22Rv1 (cell line): Measurements from ENCODE around the gene MKRN3.

ENCODE experiments used
- H3K27ac ChIP-seq: fragments of 450-650 bp; 2 replicates; pipeline ENCODE4 v1.5.1; 2017
- ZFX ChIP-seq: fragments of 450-650 bp; IDR thresholded peaks from 2 replicates; pipeline ENCODE4 v1.6.1; 2017; ENCODE audit warnings: antibody characterized with exemption, borderline replicate concordance
- TF ChIP-seq, protein P1 (sequence below): fragments of 450-650 bp; IDR thresholded peaks from 2 replicates; pipeline ENCODE4 v1.5.1; 2017; ENCODE audit warnings: mild to moderate bottlenecking

MKRN3 gene

DNA sequence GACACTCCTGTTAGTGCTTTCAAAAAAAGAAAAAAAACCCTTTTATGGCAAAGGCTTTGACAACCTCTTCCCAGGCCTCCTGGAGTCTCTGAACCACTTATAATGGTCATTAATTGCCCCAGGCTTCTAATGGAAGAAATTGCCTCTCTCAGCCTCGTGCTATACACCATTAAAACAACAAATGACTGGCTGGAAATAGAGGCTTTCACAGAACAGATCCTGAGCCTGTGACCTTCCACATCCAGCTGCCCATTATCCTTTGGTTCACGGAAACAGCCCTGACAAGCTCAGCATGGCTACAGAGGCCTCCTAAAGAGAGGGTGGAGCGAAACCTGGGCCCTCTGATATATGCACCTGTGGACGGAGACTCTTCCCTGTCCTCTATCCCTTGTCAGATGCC lies 26.8 kb upstream of the MKRN3 start:
- no peak for TF ChIP-seq ZFX
- TF ChIP-seq, protein P1, sequence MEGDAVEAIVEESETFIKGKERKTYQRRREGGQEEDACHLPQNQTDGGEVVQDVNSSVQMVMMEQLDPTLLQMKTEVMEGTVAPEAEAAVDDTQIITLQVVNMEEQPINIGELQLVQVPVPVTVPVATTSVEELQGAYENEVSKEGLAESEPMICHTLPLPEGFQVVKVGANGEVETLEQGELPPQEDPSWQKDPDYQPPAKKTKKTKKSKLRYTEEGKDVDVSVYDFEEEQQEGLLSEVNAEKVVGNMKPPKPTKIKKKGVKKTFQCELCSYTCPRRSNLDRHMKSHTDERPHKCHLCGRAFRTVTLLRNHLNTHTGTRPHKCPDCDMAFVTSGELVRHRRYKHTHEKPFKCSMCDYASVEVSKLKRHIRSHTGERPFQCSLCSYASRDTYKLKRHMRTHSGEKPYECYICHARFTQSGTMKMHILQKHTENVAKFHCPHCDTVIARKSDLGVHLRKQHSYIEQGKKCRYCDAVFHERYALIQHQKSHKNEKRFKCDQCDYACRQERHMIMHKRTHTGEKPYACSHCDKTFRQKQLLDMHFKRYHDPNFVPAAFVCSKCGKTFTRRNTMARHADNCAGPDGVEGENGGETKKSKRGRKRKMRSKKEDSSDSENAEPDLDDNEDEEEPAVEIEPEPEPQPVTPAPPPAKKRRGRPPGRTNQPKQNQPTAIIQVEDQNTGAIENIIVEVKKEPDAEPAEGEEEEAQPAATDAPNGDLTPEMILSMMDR: no peak

DNA sequence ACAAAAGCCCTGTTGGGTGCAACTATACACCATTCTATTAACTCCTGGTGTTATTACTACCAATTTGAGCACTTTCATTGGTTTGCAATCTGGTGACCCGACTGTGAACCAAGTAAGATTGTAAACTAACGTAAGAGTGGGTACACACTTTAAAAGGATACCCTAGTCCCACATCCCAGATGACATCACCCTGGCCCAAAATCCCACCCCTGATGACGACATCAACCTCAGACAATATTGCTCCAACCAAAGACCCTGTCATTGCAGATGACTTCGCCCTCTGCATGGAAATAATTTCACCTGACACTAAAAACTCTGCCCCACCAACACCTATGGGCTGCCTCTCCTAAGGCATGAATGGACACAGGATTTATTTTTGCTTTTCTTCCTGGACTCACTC lies 25.6 kb upstream of the MKRN3 start:
- TF ChIP-seq ZFX: no peak
- TF ChIP-seq, protein P1: no peak
- no peak overlapping the region for H3K27ac ChIP-seq

More for the DNA sequence above, 26.8 kb upstream of the MKRN3 start:
- H3K27ac ChIP-seq: no peak overlapping the region

DNA sequence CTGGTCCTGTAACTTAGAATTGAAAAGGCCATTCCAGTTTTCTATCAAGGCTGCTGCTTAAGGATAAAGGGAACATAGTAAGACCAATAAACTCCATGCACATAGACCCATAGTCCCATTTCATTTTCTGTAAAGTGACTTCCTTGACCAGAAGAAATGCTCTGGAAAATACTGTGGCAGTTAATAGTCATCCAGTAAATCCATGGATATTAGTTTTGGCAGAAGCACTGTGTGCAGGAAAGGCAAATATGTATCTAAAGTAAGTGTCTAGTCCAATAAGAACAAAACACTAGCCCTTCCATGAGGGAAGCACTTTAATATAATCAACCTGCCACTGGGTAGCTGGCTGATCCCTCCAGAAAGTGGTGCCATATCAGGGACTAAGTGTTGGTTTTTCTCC lies 19.3 kb upstream of the MKRN3 start:
- peak overlapping the region; percentile 69 for H3K27ac ChIP-seq
- TF ChIP-seq, protein P1: no peak
- no peak for TF ChIP-seq ZFX

DNA sequence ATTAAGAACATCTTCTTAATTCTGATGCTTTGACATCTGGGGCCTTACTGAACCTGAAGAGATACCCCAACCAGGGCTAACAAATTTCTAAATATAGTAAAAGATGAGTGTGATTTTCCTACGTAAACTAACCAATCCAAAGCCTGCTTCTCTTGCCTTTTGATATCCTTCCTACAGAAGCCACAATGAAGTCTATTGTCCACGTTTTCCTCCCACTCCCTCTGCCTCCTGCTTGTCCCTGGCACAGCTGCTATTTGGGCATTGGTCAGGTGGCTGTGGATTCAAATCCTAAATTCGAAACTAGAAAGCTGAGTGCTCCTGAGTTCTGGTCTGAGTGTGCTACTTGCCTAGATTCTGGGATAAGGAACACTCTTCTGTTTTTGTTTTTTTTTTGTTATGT lies 17.4 kb upstream of the MKRN3 start:
- no peak overlapping the region for H3K27ac ChIP-seq
- TF ChIP-seq ZFX: no peak
- TF ChIP-seq, protein P1: no peak

DNA sequence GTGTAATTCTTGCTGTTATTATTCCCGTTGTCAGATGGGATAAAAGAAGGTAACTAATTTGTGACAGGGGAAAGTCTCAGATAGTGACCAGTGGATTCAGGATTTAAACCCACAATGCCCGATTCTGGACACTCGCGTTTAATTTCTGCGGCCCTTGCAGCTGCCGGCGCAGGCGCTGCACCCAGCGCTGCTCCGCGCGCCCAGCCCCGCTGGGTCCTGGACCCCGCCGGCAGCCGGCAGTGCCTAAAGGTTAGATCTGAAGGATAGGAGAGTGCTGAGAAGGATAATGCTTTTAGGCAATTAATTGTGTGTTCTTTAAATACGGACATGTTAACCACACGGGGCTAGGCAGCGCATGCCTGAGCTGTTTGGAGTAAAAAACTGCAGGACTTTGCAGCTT lies 3.6 kb upstream of the MKRN3 start:
- TF ChIP-seq, protein P1: no peak
- no peak overlapping the region for H3K27ac ChIP-seq

DNA sequence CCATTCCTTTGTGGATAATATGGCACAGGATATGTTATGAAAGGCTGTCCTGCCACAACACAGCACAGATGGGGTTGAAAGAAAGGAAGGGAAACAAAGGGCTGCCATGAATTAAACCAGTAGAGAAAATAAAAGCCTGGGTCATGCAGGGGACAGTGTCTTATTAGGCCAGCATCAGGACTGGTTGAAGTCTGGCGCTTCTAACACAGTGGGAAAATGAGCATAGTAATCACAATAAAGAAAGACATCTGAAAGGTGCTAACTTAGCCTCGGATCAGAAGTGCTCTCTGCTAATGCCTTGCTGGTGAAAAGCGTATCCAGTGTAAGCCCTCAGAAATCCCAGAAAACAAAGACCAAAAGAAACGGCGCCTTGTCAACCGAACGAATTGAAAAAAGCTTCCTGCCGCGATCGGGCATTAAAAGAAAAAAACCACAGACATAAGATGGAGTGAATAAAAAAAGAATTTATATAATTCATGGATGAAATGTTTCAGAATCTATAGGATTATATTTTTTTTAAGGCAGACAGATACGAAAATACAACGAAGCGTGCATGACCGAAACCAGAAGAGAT lies 566 bp upstream of the MKRN3 start:
- TF ChIP-seq, protein P1: no peak
- no peak for TF ChIP-seq ZFX
- H3K27ac ChIP-seq: peak overlapping the region; percentile 92

DNA sequence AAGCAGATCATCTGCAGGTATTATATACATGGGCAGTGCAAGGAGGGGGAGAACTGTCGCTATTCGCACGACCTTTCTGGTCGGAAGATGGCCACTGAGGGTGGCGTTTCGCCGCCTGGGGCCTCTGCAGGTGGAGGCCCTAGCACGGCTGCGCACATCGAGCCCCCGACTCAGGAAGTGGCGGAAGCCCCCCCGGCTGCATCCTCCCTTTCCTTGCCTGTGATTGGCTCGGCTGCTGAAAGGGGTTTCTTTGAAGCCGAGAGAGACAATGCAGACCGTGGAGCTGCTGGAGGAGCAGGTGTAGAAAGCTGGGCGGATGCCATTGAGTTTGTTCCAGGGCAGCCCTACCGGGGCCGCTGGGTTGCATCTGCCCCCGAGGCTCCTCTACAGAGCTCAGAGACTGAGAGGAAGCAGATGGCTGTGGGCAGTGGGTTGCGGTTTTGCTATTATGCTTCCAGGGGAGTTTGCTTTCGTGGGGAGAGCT lies 639 bp downstream of the MKRN3 start:
- peak overlapping the region; percentile 92 for H3K27ac ChIP-seq
- no peak for TF ChIP-seq ZFX
- TF ChIP-seq, protein P1: no peak
